ENCODE measurements around the gene OR52J3.

OR52J3 gene

DNA sequence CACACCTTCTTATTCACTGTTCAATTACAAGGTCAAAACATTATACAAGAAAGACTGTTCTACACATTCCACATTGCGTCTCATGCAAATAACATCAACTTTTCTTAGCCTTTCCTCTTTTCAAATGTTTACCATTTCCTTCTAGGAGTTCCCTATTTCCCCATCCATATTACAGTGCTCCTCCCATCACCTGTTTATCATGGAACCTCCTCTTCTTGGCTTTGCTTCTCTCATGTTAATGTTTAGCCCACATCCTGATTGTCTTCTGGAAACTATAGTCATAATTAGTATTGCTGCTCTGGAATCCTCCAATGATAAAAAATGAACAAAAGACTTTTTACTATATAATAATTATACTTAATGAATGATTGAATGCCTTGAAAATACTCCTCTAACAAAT lies 44.3 kb downstream of the OR52J3 start:
- H3K4me3 ChIP-seq (ENCODE audit: low read depth, low read length), result no peak overlapping the region
- TF ChIP-seq, protein P1, sequence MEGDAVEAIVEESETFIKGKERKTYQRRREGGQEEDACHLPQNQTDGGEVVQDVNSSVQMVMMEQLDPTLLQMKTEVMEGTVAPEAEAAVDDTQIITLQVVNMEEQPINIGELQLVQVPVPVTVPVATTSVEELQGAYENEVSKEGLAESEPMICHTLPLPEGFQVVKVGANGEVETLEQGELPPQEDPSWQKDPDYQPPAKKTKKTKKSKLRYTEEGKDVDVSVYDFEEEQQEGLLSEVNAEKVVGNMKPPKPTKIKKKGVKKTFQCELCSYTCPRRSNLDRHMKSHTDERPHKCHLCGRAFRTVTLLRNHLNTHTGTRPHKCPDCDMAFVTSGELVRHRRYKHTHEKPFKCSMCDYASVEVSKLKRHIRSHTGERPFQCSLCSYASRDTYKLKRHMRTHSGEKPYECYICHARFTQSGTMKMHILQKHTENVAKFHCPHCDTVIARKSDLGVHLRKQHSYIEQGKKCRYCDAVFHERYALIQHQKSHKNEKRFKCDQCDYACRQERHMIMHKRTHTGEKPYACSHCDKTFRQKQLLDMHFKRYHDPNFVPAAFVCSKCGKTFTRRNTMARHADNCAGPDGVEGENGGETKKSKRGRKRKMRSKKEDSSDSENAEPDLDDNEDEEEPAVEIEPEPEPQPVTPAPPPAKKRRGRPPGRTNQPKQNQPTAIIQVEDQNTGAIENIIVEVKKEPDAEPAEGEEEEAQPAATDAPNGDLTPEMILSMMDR (IDR thresholded peaks at IDR 0.05; ENCODE audit: borderline replicate concordance, insufficient read depth, low read depth, low read length), result no peak

DNA sequence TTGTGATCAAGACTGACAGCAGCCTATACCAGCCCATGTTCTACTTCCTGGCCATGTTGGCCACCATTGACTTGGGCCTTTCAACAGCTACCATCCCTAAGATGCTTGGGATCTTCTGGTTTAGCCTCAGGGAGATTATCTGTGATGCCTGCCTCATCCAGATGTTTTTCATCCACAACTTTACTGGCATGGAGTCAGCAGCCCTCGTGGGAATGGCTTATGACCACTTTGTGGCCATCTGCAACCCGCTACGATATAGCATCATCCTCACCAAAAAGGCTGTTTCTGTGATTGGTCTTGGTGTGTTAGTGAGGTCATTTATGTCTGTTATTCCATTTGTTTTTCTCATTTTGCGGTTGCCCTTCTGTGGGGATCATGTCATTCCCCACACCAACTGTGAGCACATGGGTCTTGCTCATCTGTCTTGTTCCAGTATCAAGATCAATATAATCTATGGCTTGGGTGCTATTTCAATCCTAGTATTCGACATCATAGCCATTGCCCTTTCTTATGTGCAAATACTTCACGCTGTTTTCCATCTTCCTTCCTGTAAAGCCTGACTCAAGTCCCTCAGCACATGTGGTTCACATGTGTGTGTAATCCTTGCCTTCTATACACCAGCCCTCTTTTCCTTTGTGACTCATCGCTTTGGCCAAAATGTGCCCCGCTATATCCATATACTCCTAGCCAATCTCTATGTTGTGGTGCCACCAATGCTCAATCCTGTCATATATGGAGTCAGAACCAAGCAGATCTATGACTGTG lies 46.7 kb downstream of the OR52J3 start:
- TF ChIP-seq, protein P1 (IDR thresholded peaks at IDR 0.05; ENCODE audit: borderline replicate concordance, insufficient read depth, low read depth, low read length), result no peak
- no peak overlapping the region for H3K4me3 ChIP-seq (ENCODE audit: low read depth, low read length)

DNA sequence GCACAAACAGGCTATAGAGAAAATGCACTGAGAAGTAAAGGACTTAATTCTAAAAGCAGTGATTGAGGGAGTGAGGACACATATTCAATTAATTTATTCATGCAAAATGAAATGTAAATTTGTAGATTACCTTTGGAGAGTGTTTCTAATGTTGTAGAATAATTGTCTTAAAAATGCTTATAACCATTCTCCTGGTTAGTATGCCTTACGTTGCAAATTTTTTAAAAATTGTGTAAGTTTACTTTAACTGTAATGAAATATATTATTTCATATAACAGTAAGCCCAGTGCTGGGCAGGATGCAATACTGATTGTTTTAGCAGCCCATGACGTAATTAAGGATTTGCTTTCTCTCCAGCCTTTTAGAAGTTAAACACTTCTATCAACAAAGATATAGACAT lies 49.7 kb downstream of the OR52J3 start:
- no peak overlapping the region for H3K4me3 ChIP-seq (ENCODE audit: low read depth, low read length)
- TF ChIP-seq, protein P1 (IDR thresholded peaks at IDR 0.05; ENCODE audit: borderline replicate concordance, insufficient read depth, low read depth, low read length), result no peak
